GM18951 (cell line): ENCODE data around the gene NSUN3.
"Not testable (repeated sequence)": the region's sequence is repeated elsewhere in the genome, so short reads cannot be mapped to it uniquely, and the experiment has no call there.

Source experiments
- POLR2A ChIP-seq: IDR thresholded peaks from 4 replicates; pipeline ENCODE4 v1.6.1; 2011; ENCODE audit warnings: mild to moderate bottlenecking; ENCODE audit not compliant: insufficient read length, insufficient read depth; ENCODE audit errors: extremely low read depth
- in situ Hi-C: fragments of 300-500 bp; cut with MboI; formaldehyde crosslinking; loops from one replicate; pipeline ENCODE4 v1.12.0; 2022; ENCODE audit warnings: low sequenced_read_pairs, mixed read lengths, inconsistent platforms; ENCODE audit not compliant: unreplicated experiment

NSUN3 gene

DNA sequence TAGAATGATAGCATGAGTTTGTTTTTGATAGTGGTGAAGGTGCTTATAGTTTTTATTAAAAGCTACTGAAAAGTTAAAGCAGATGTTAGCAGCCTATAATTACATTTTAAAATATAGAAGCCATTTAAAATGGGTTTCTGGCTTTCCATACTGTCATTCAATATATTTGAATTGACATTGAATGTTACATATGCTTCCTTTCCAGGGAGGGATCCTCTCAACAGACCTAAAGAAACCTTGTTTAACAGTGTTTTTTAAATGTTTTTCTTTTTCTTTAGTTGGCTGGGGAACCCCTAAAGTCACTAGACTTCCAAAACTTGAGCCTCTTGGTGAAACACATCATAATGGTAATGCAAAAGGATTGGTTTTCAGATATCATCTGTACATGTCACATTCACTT lies 12.3 kb upstream of the NSUN3 start:
- in situ Hi-C loops, result no loop called here
- no peak for TF ChIP-seq POLR2A

DNA sequence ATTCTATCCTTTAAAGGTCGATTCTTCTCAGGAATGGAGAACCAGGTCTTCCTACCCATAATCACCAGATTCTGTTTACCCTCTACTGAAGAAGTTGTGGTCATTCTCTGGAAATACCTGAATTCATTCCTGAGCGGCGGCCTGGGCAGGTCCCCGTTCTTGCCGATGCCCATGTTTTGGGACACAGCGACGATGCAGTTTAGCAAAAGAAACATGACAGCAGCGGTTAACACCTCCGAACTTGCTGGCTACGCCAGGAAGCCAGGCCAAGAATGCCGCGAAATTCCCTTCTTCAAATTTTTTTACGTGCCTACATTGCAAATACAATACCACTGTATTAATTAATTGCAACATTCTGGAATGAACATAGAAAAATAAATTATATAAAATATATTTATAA lies 1.6 kb upstream of the NSUN3 start:
- in situ Hi-C loops, result no loop called here

DNA sequence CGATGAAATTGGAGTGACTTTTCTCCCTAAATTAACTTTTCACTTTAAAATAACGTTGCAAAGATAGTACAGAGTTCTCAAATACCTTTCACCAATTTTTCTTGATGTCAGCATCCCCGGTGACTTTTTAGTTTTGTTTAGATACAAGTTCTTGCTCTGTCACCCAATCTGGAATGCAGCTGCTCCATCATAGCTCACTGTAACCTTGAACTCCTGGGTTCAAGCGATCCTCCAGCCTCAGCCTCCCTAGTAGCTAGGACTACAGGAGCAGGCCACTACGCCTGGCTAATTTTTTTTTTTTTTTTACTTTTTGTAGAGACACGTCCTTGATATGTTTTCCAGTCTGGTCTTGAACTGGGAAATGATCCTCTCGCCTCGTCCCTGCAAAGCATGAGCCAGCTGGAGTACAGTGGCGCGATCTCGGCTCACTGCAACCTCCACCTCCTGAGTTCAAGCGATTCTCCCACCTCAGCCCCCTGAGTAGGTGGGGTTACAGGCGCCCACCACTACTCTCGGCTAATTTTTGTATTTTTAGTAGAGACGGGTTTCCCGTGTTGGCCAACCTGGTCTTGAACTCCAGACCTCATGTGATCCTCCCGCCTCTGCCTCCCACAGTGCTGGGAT lies 747 bp downstream of the NSUN3 start:
- in situ Hi-C loops, result no loop called here

More for the DNA sequence above, 1.6 kb upstream of the NSUN3 start:
- no peak for TF ChIP-seq POLR2A

GRCh38 chr3:94064243-94064860 lies 1.5 kb downstream of the NSUN3 start:
- in situ Hi-C loops, result no loop called here
- TF ChIP-seq POLR2A, result no peak

More for the DNA sequence above, 747 bp downstream of the NSUN3 start:
- TF ChIP-seq POLR2A, result no peak

DNA sequence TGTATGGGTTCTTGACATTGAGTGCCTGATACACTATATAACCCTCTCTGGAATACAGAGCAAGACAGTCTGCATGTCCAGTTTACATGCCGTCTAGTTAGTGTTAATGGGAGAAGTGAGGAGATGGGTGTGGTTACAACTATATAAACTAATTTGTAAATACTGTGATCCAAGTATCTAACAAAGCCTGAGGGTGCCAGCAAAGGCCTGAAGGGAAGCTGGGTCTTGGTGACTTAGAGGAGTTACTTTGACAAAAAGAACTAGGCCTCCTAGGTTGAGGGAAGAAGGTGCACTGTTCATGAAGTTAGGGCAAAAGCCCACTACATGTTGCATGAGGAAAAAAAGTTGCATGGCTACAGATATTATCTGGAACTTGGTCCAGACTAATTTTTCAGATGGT lies 2.3 kb downstream of the NSUN3 start:
- in situ Hi-C loops, result no loop called here
- TF ChIP-seq POLR2A, result no peak

DNA sequence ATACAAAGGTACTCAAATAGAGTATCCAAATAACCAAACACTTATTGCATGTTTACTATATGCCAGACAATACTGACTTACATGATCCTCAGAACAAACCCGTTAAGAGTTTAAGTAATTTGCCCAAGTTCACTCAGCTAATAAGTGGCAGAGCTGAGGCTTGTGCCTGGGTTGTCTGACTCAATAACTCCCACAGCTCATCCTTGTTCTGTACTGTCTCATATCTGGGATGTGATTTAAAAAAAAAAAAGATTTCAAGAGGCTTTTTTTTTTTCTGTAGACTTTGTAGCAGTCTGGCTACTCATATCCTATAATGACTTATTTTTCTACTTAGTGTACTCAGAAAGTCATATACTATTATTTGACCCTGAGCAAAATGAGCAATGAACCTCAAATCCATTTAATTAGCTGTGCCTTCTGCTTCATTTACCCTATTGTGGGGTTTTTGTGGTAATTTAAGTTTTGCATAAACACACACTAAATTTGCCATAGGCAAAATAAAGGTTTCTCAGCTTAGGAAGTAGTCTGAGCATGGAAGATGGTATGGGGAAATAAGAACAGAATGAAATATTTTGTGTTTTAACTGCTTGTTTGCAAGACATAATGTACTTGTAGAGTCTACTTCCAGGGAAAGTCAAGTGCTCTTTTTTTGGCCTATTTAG lies 3.1 kb downstream of the NSUN3 start:
- in situ Hi-C loops, result no loop called here
- TF ChIP-seq POLR2A, result no peak

DNA sequence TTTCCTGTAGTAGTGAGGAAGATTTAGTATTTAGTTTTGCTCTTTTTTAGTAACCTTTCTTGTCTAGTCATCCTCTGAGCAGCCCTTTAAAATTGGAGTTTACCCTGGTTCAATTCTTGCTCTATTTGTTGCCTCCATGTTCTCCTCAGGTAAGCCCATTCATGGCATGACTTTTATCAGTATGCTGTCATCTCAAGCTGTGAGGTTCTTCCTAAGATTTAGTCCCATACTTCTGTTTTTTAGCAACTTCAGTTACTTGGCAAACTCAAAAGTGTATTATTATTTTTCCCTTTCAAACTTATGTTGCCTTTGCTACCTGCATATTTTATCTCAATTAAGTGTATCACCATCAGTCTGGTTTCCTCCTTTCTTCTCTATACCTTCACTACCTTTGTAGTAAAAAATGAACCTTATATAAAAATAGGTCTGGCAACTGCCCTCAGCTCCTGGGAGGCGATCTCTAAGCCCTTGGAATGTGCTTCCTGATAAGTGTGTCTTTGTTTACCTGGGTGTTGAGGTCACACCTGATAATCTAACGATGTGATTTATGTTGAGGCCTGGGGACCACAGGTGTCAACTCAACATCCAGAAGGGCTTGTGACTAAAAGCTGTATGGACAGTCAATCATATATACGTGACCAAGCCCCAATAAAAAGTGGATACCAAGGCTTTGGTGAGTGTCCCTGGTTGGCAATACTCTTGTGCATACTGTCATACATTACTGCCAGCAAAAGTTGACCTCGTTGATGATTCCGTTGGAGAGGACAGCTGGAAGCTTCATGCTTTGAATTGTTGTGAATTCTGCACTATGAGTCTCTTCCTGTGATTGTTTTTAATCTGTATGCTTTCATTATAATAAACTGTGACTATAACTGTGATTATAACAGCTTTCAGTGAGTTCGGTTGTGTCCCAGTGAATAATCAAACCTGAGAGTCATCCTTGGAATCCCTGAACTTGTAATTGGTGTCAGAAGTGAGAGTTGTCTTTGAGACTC lies 3.9 kb downstream of the NSUN3 start:
- TF ChIP-seq POLR2A, result no peak
- in situ Hi-C loops, result no loop called here

GRCh38 chr3:94069194-94069813 lies 6.4 kb downstream of the NSUN3 start:
- no peak for TF ChIP-seq POLR2A
- in situ Hi-C loops, result no loop called here

DNA sequence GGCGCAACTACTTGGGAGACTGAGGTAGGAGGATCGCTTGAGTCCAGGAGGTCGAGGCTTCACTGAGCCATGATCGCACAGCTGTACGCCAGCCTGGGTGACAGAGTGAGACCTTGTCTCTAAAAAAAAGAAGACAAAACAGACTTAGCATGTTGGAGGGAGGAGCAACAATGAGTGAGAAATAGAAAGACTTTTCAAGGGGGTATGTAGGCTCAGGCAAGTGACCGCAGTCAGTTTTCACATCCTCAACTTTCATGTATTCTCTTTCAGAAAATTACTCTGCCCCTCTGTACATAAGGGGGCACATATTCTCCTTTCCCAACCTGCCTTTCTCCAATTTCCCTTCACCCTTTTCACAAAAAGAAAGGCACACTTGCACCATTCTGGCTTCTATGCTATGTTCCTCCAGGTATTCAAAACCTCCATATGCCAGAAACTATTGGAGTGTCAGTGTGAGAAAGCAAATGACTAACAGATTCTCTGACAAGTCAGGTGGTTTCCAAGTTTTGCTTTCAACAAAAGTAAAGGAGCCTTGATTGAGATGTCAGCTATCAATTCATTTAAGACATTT lies 7.6 kb downstream of the NSUN3 start:
- in situ Hi-C loops, result no loop called here
- TF ChIP-seq POLR2A, result no peak

DNA sequence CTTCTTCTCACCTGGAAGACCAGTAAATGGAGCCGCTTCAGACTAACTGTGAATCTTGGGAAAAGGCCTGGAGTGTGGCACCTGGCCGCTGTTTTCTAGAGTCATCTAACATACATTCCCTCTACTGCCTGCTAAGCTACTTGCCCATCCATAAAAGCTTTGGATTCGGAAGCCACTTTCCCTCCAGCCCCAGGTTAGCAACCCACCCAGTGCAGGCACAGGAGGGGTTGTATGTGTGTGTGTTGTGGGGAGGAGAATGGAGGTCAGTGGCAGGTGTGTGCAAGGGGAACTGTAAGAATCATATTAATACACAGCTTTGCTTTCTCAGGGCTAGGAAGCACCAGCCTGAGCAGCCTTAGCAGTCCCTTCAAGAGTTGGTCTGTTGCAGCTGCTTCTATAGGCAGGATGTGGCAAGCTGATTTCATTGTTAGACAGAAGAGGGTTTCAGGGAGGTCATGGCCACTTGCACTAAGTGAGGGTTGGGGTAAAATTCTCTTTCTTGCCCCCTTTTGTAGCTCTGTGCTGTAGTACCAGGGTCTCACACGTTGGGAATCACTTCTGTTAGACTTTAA lies 8.9 kb downstream of the NSUN3 start:
- TF ChIP-seq POLR2A, result no peak
- in situ Hi-C loops, result no loop called here

GRCh38 chr3:94076055-94076454 lies 13.2 kb downstream of the NSUN3 start:
- no peak for TF ChIP-seq POLR2A
- in situ Hi-C loops, result no loop called here

DNA sequence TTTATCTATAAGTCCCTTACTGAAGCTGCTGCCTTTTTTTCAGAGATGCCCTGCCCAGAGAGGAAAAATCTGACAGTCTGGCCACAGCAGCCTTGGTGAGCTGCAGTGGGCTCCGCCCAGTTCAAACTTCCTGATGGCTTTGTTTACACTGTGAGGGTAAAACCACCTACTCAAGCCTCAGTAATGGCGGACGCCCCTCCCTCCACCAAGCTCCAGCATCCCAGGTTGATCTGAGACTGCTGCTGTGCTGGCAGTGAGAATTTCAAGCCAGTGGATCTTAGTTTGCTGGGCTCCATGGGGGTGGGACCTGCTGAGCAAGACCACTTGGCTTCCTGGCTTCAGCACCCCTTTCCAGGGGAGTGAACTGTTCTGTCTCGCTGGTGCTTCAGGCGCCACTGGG lies 17.7 kb downstream of the NSUN3 start:
- in situ Hi-C loops, result not testable (repeated sequence)

- TF ChIP-seq POLR2A, result no peak
- in situ Hi-C loops, result no loop called here
Observed at GRCh38 chr3:94081884-94082283, 19.0 kb downstream of the NSUN3 start.
